H9 (cell line): Measurements from ENCODE around the gene LIMS3. TPM values are rescaled to one million over a fixed set of nuclear protein-coding genes. Genes with fewer than 3 reads are reported as not detected.
"Not testable (repeated sequence)": the region's sequence is repeated elsewhere in the genome, so short reads cannot be mapped to it uniquely, and the experiment has no call there.

Experiments
- DNase-seq: peaks from one replicate; pipeline ENCODE4 v3.0.0-alpha.2; 2017
- H2AFZ ChIP-seq: one replicate; pipeline ENCODE4 v1.6.1; 2013; ENCODE audit warnings: mild to moderate bottlenecking, low read length, control low read depth, moderate library complexity
- H2AK5ac ChIP-seq: 2 replicates; pipeline ENCODE4 v1.6.1; 2013; ENCODE audit warnings: low read length, control low read depth, mixed read lengths; ENCODE audit not compliant: insufficient read length
- H2BK120ac ChIP-seq: one replicate; pipeline ENCODE4 v1.6.1; 2013; ENCODE audit warnings: low read depth, mild to moderate bottlenecking, low read length, control low read depth, inconsistent platforms; ENCODE audit not compliant: poor library complexity, severe bottlenecking
- H2BK12ac ChIP-seq: 2 replicates; pipeline ENCODE4 v1.6.1; 2013; ENCODE audit warnings: low read length, control low read depth, mixed read lengths, low read depth; ENCODE audit not compliant: insufficient read length
- H2BK15ac ChIP-seq: 2 replicates; pipeline ENCODE4 v1.6.1; 2013; ENCODE audit warnings: low read depth, low read length, control low read depth
- H2BK20ac ChIP-seq: one replicate; pipeline ENCODE4 v1.6.1; 2013; ENCODE audit warnings: low read depth, mild to moderate bottlenecking, low read length, control low read depth, inconsistent platforms; ENCODE audit not compliant: poor library complexity, severe bottlenecking
- H2BK5ac ChIP-seq: 2 replicates; pipeline ENCODE4 v1.6.1; 2013; ENCODE audit warnings: low read length, control low read depth, mixed read lengths; ENCODE audit not compliant: insufficient read length
- H3K14ac ChIP-seq: 2 replicates; pipeline ENCODE4 v1.6.1; 2013; ENCODE audit warnings: low read length, control low read depth; ENCODE audit not compliant: insufficient read depth
- H3K18ac ChIP-seq: 2 replicates; pipeline ENCODE4 v1.6.1; 2013; ENCODE audit warnings: low read depth, mild to moderate bottlenecking, mixed read lengths, low read length, control low read depth; ENCODE audit not compliant: insufficient read length
- H3K23ac ChIP-seq: 2 replicates; pipeline ENCODE4 v1.6.1; 2013; ENCODE audit warnings: low read length, control low read depth, mixed read lengths, low read depth; ENCODE audit not compliant: insufficient read length
- H3K23me2 ChIP-seq: 2 replicates; pipeline ENCODE4 v1.6.1; 2013; ENCODE audit warnings: low read depth, mild to moderate bottlenecking, mixed read lengths, low read length, control low read depth; ENCODE audit not compliant: insufficient read length, poor library complexity, severe bottlenecking
- H3K27ac ChIP-seq: 2 replicates; pipeline ENCODE4 v1.5.1; 2013; ENCODE audit warnings: low read length, control low read depth, mixed read lengths, low read depth; ENCODE audit not compliant: insufficient read length
- H3K27me3 ChIP-seq: 2 replicates; pipeline ENCODE4 v1.6.1; 2013; ENCODE audit warnings: low read length, control low read depth, inconsistent platforms; ENCODE audit not compliant: insufficient read depth
- H3K4ac ChIP-seq: 2 replicates; pipeline ENCODE4 v1.6.1; 2013; ENCODE audit warnings: low read depth, mild to moderate bottlenecking, control low read depth, inconsistent platforms, low read length, moderate library complexity
- H3K4me1 ChIP-seq: 2 replicates; pipeline ENCODE4 v1.6.1; 2013; ENCODE audit warnings: low read length, control low read depth, inconsistent platforms; ENCODE audit not compliant: insufficient read depth
- H3K4me2 ChIP-seq: 2 replicates; pipeline ENCODE4 v1.6.1; 2013; ENCODE audit warnings: low read length, control low read depth, mixed read lengths; ENCODE audit not compliant: insufficient read length, insufficient read depth
- H3K56ac ChIP-seq: 2 replicates; pipeline ENCODE4 v1.6.1; 2013; ENCODE audit warnings: low read depth, mild to moderate bottlenecking, mixed read lengths, low read length, control low read depth; ENCODE audit not compliant: insufficient read length
- H3K79me1 ChIP-seq: 2 replicates; pipeline ENCODE4 v1.6.1; 2013; ENCODE audit warnings: low read depth, mild to moderate bottlenecking, moderate library complexity, low read length, control low read depth, inconsistent platforms; ENCODE audit not compliant: insufficient read depth, poor library complexity, severe bottlenecking
- H3K79me2 ChIP-seq: 2 replicates; pipeline ENCODE4 v1.6.1; 2013; ENCODE audit warnings: low read length, control low read depth, inconsistent platforms; ENCODE audit not compliant: insufficient read depth
- H3K9ac ChIP-seq: 2 replicates; pipeline ENCODE4 v1.6.1; 2013; ENCODE audit warnings: low read length, control low read depth, mixed read lengths; ENCODE audit not compliant: insufficient read length; ENCODE audit errors: extremely low read depth
- H3K9me3 ChIP-seq: one replicate; pipeline ENCODE4 v1.6.1; 2013; ENCODE audit warnings: low read depth, low read length, inconsistent platforms; ENCODE audit not compliant: control insufficient read depth
- H3T11ph ChIP-seq: one replicate; pipeline ENCODE4 v1.6.1; 2013; ENCODE audit warnings: mild to moderate bottlenecking, low read length, control low read depth, inconsistent platforms
- H4K20me1 ChIP-seq: one replicate; pipeline ENCODE4 v1.6.1; 2013; ENCODE audit not compliant: control insufficient read depth, insufficient read length, insufficient read depth
- H4K5ac ChIP-seq: 2 replicates; pipeline ENCODE4 v1.6.1; 2013; ENCODE audit warnings: low read depth, mild to moderate bottlenecking, mixed read lengths, low read length, control low read depth; ENCODE audit not compliant: insufficient read length
- H4K8ac ChIP-seq: replicated peaks from 2 replicates; pipeline ENCODE4 v1.6.1; 2013; ENCODE audit warnings: low read length, control low read depth, mixed read lengths, low read depth; ENCODE audit not compliant: insufficient read length
- H4K91ac ChIP-seq: 2 replicates; pipeline ENCODE4 v1.6.1; 2013; ENCODE audit warnings: low read depth, mild to moderate bottlenecking, moderate library complexity, mixed read lengths, low read length, control low read depth; ENCODE audit not compliant: insufficient read length
- H3K27ac Mint-ChIP-seq, 3 experiments: 2 replicates in 2 of 3; 3 replicates in 1 of 3; pipeline ENCODE4 v1.8.0; 2020 to 2021; ENCODE audit warnings: mixed read lengths in 3 of 3, mild to moderate bottlenecking in 1 of 3, moderate library complexity in 1 of 3
- H3K27me3 Mint-ChIP-seq: 2 replicates; pipeline ENCODE4 v1.8.0; 2021; ENCODE audit warnings: low read depth, mild to moderate bottlenecking, moderate library complexity, mixed read lengths
- H3K36me3 Mint-ChIP-seq, 3 experiments: 2 replicates in 2 of 3; 3 replicates in 1 of 3; pipeline ENCODE4 v1.8.0; 2020 to 2021; ENCODE audit warnings: low read depth in 3 of 3, mixed read lengths in 3 of 3; ENCODE audit not compliant: insufficient read depth in 1 of 3
- H3K4me1 Mint-ChIP-seq, 2 experiments: 2 replicates each; pipeline ENCODE4 v1.8.0; 2020; ENCODE audit warnings: mixed read lengths in 2 of 2
- H3K4me3 Mint-ChIP-seq, 2 experiments: 2 replicates in 1 of 2; 3 replicates in 1 of 2; pipeline ENCODE4 v1.8.0; 2020 to 2021; ENCODE audit warnings: mild to moderate bottlenecking in 2 of 2, mixed read lengths in 2 of 2, moderate library complexity in 1 of 2
- H3K9me3 Mint-ChIP-seq, 2 experiments: 2 replicates in 1 of 2; 3 replicates in 1 of 2; pipeline ENCODE4 v1.8.0; 2020; ENCODE audit warnings: mild to moderate bottlenecking in 2 of 2, mixed read lengths in 2 of 2, moderate library complexity in 1 of 2
- WGBS: extraction: QIAGEN DNeasy Blood & Tissue Kit; methylation state at CpG from one replicate; pipeline ENCODE4 v1.1.7; 2013; ENCODE audit warnings: missing lambda C conversion rate, low lambda C conversion rate, mixed read lengths; ENCODE audit not compliant: insufficient read length; ENCODE audit errors: extremely low coverage; 5-methylcytosine and 5-hydroxymethylcytosine counted together
- total RNA-seq: library from RNA; stranded (reverse); gene quantifications from 2 replicates; pipeline ENCODE4 v1.2.1, GENCODE V29; 2021

Gene LIMS3
- total RNA-seq, 1 experiment from 2014 or later = 0.46 TPM

DNA sequence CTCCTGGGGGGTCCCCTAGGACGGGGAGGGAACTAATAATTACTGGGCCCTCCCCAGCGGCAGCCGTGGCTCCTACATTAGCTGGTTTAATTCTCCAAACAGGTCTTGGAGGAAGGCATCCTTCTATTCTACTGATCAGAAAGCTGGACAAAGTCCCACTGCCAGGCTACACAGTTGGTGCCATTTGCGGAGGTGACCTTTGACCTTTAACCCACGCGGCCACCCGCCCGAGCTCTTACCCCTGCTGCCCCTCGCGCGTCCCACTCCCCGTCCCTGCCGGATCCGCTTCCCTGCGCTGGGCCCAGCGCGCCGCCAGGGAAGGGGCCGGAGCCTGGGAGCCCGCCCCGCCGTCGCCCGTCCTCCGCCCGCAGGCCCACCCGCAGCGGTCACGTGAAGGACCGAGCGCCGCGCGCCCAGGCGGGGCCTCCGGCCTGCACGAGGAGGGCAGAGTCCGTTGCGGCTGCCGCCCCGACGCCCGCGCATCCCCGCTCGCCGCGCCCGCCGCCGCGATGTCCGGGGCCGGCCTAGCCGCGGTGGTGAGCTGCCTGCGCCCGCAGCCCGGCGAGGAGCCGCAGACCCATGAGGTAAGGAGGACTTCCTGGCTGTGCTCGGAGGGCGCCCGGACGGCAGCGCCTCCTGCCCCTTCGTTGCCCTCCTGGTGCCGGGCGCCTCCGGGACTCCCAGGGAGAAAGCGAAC lies 48.9 kb downstream of the LIMS3 start:
- not testable (repeated sequence) for H3K4me1 ChIP-seq, H3K27me3 ChIP-seq, H3K9me3 Mint-ChIP-seq, H2BK5ac ChIP-seq, H3K9me3 ChIP-seq, H2AK5ac ChIP-seq, H4K20me1 ChIP-seq, H3K4me2 ChIP-seq, H2BK12ac ChIP-seq, H3K9ac ChIP-seq, H3K23me2 ChIP-seq, H2BK20ac ChIP-seq, H3K56ac ChIP-seq, H4K8ac ChIP-seq, H2AFZ ChIP-seq, H3K36me3 Mint-ChIP-seq, H3K4me1 Mint-ChIP-seq, H3K4ac ChIP-seq, H3K18ac ChIP-seq, H3T11ph ChIP-seq, H4K5ac ChIP-seq, H2BK15ac ChIP-seq, H3K79me2 ChIP-seq, DNase-seq, H3K23ac ChIP-seq, H3K4me3 Mint-ChIP-seq, H3K27ac ChIP-seq, H3K27me3 Mint-ChIP-seq, H4K91ac ChIP-seq, H3K79me1 ChIP-seq, H2BK120ac ChIP-seq, H3K14ac ChIP-seq, H3K27ac Mint-ChIP-seq
- WGBS = no CpG with 5 or more reads among the region's 71 CpGs

DNA sequence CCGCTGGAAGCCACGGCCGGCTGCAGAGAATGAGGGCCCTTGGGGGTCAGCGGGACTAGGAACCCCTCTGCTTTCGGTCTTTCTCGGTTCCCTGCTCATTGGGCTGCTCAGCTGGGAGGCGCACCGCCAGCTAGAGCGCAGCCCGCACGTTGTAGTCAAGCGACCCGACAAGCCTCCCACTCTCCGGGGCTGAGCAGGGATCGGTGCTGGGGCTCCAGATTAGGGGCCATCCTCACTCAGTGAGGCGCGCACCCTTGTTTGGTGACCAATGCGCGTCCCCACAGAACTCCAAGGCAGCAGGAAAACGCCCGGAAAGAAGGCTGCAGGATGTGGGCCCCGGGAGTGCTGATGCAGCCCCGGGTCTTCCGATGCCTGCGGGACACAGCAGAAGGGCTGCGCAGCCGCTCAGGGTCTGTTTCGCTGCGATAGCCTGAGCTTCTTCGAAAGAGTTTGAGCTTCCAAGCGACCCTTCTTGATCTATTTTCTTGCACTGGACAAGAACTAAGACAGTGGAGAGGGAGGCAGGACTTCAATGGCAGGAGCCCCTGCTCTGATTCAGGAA lies 49.6 kb downstream of the LIMS3 start:
- H3K9me3 Mint-ChIP-seq, H3K23me2 ChIP-seq, DNase-seq, H3K4me1 ChIP-seq, H3K4me1 Mint-ChIP-seq, H4K5ac ChIP-seq, H3K27ac Mint-ChIP-seq, H2BK120ac ChIP-seq, H3K36me3 Mint-ChIP-seq, H3K4me2 ChIP-seq, H3K79me2 ChIP-seq, H2AK5ac ChIP-seq, H4K91ac ChIP-seq, H3K27me3 Mint-ChIP-seq, H3K79me1 ChIP-seq, H3K27ac ChIP-seq, H2BK15ac ChIP-seq, H3K9me3 ChIP-seq, H3K14ac ChIP-seq, H3K9ac ChIP-seq, H3K4me3 Mint-ChIP-seq, H2BK20ac ChIP-seq, H3T11ph ChIP-seq, H2BK12ac ChIP-seq, H3K27me3 ChIP-seq, H4K8ac ChIP-seq, H2BK5ac ChIP-seq, H3K56ac ChIP-seq, H2AFZ ChIP-seq, H3K18ac ChIP-seq, H4K20me1 ChIP-seq, H3K23ac ChIP-seq, H3K4ac ChIP-seq: not testable (repeated sequence)
- WGBS = no CpG with 5 or more reads among the region's 31 CpGs
